ENCODE measurements around the gene NRIP2.

Gene NRIP2

GRCh38 chr12:2804393-2805142 is 30.3 kb downstream of the NRIP2 start:
- DNase-seq = no peak

DNA sequence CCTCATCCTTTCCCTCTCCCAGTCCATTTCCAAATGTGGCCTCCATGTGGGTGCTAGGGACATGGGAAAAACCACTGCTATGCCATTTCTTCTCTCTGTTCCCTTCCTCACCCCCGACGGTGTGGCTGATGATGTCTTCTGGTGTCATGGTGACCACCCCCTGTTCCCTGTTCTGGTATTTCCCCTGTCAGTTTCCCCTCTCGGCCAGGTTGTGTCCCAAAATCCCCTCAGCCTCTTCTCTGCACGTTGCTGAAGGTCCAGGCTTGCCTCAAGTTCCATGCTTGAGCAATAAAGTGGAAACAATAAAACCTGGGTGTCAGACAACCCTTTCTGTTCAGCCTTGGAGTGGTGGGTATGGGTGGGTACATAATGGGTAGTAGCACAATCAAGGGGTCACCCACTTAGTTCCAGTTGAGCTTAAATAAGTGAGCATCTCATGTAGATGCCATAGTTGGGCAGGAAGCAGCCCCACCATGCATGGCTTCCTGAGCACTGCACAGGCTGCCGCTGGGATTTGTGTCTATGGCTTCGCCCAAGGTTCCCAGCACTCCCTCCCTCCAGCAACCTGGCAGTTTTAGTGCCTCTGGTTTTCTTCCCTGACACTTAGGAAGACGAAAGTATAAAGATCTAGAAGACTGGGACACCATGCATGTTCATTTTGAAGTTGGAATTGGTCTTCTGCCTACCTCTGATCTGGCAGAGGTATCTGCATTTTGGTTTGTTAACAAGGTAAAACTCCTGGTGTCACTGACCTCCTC is 31.0 kb downstream of the NRIP2 start:
- no peak for DNase-seq

- DNase-seq = no peak
Observed at GRCh38 chr12:2801044-2801783, 33.6 kb downstream of the NRIP2 start.

GRCh38 chr12:2800046-2800570 is 34.7 kb downstream of the NRIP2 start:
- no peak for DNase-seq

GRCh38 chr12:2797721-2798418 is 37.0 kb downstream of the NRIP2 start:
- no peak for DNase-seq

DNA sequence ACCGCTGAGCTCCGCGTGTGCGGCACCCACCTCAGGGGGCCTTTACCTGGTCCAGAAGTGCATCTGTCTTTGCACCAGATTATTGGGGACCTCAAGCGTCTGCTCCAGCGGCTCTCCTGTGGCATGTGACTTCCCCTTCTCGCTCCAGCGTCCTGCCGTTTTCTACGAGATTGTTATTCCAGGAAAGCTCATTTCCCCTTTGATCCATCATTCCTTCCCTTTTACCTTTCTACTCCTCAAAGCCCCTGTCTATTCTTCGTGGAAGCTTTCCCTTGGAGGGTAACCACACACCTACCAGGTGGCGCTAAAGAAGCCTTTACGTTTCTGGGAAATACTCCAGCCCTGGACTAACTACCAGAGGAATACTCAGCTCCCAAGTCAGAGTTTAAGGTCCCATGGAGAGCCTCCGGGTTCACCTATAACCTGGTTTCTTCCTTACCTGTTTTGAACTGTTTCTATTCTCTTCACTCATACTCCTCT is 38.6 kb downstream of the NRIP2 start:
- DNase-seq = no peak

DNA sequence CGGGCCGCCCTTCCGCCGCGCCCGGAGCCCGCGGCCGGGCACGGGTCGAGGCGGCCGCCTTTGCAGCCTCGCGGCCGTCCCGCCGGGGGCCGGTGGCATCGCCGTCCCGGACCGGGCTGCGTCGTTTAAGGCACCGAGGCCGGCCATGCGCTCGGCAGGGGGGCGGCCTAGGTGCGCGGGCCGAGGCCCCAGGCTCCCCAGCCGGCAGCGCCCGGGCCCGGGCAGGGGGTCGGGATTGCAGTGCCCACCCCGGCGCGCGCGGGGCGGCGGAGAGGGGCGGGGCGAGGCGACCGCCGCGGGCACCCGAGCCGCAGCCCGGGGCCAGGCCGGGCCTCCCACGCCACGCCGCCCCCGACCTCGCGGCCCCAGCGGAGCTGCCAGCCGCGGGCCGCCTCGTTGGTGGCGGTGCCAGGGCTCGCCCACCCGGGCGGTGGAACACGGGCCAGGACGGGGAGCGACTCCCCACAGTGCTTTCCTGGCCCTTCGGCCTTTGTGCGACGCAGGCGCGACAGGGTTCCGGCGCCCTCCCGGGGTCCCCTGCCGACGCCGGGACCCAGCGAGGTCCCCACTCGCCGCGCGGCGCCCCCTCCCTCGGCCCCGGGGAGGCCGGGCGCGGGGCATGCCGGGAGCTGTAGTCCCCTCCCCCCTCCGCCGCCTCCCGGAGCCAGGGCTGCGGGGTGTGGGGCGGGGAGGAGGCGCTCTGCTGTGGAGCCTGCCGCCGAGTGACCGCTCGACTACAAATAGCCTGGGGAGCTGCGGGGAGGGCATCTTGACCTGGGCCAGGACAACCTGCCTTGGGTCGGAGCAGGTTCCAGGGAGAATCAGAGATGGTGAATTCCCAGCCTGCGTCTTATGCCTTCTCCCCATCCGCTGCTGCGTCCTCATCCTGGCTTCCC is 39.3 kb downstream of the NRIP2 start:
- DNase-seq = peak; percentile 78 to 84

DNA sequence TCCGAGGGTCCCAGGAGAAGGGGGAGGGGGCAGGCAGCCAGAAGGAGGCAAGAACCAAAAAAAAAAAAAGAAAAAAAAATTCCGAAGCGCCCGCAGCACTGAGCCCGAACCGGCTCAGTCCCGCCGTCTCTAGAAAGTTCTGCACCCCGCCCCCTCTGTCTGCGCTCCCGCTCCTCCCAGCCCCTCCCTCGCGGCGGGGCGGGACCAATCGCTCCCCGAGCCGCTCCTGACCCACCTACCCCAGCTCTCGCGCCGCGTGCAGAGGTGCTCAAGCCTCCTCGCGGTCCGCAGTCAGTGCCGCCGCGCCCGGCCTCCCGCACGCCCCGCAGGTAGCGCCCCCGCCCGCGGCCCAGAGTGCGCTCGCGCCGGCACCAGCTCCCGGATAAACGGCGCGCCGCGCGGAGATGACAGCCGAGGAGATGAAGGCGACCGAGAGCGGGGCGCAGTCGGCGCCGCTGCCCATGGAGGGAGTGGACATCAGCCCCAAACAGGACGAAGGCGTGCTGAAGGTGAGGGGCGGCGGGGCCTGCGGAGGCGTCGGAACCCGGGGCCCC is 40.0 kb downstream of the NRIP2 start, which contains the start of gene FKBP4:
TSS of gene FKBP4 (plus strand) at position 235 of the 554 bp plus-strand sequence. CDS start at position 405, 170 bp downstream.
- peak; percentile 87 to 91 for DNase-seq

DNA sequence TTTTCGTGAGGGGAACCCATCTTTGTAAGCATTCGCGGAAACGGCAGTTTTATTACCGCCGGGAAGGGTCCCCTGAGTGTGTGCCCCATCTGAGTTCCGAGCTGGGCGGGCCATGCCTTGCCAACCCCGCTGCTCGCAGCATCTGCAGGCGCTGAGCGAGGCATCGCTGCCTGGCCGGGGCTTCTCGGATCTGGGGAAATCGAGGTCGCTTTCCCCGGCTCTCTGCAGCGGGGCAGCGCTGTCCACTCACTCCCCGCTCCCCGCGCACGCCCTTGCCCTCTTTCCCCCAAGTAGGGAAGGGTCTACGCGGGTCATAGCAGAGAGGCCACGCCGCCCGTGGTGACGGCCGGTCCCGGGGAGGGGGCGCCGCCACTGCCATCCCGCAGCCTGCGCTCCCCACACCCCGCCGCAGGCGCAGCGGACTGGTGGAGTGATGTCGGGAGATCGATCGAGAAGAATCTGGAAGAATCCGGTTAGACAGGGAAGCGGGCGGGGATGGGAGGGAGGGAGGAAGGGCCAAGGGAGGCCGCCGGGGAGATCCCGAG is 40.6 kb downstream of the NRIP2 start:
- peak; percentile 46 to 50 for DNase-seq

GRCh38 chr12:2793561-2793960 is 41.3 kb downstream of the NRIP2 start:
- DNase-seq = no peak

- DNase-seq = no peak
Observed at GRCh38 chr12:2792671-2793500, 41.9 kb downstream of the NRIP2 start.

- DNase-seq = no peak
Observed at GRCh38 chr12:2791089-2791488, 43.7 kb downstream of the NRIP2 start.

DNA sequence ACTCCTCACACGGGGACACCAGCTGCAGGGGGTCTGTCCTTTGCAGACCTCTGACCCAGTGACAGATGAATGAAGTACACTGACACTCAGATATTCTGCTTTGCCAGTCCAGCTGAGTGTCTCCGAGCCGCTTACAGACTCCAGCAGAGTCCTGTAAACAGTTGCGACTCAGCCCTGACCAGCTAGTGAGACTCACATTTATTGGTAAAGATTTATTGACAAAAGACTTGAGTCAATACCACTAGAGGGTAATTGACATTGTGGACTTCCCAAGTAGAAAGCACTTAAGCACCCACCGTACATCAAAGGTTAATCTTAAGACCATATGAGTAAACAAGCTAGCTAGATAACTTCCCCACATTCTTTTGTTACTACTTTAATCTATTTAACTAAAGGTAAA is 49.8 kb downstream of the NRIP2 start:
- no peak for DNase-seq

DNA sequence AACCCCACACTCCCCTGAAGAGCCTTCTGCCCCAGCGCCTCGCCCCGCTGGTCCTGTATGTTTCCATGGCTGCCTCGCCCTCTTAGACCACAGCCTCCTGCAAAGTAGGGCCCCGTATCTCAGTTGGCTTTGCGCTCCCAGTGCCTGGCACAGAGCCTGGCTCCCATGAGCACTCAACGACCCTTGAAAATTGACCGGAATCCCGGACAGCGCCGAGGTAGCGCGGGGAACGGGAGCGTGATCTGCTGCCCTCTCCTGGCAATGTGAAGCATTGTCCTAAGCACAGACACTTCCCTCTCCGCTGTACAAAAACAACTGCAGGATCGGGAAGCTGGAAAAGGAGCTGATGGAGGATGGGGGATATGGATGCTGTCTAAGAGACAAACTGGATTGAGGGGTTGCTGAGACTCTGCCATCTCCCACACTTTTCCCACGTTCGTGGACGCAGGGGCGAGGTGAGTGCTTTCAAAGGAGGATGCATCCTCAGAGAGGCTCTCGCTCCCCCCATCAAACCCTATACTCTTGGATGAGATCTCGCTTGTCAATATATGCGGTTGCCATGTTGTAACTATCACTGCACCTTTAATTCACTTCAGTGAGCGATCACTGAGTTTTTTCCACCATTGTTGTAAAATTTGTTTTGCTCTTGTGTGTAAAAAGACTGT is 50.8 kb downstream of the NRIP2 start:
- DNase-seq = peak; percentile 67 to 71

- DNase-seq = no peak
Observed at GRCh38 chr12:2779281-2779680, 55.6 kb downstream of the NRIP2 start.

- DNase-seq = no peak
Observed at GRCh38 chr12:2776129-2776806, 58.6 kb downstream of the NRIP2 start.

DNA sequence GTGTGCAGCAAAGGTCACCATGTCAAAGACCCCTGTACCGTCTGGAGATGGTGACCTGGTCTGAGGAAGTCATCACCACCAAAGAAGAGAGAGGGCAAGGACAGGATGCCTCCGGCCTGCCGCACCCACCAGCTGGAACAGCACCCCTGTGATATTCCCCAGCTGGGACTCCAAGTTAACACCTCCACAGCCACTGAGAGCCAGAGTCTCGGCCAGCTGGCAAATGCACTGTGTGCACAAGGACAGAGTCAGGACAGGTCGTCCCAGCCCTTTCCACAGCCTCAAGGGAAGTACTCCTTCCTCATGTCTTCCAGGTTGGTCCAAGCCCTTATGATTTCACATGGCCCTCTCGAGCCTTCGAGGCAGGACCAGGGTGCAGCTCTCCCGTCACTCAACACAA is 59.4 kb downstream of the NRIP2 start:
- DNase-seq = no peak
